Endothelial cell of umbilical vein (primary cell): ENCODE measurements around the gene PBXIP1. TPM values are rescaled to one million over a fixed set of nuclear protein-coding genes. Genes with fewer than 3 reads are reported as not detected.

ENCODE experiments used
- BruUV-seq: library from RNA; stranded (reverse); fragments of 400-500 nt; replicated peaks from 2 replicates; lab custom pipeline; 2021; lab: Mats Ljungman, UMichigan
- CTCF ChIA-PET: fragments of 300-600, 350-600 bp; sonication (Branson Sonifier 250); formaldehyde crosslinking; loops from one replicate; lab custom pipeline; 2021; ENCODE audit warnings: antibody characterized with exemption, inconsistent platforms; lab: Charles Lee
- POLR2A ChIA-PET: fragments of 300-600, 350-600 bp; sonication (Branson Sonifier 250); formaldehyde crosslinking; loops from one replicate; lab custom pipeline; 2021; ENCODE audit warnings: antibody characterized with exemption, inconsistent platforms; lab: Charles Lee
- DNase-seq: peaks from one replicate; pipeline ENCODE4 v3.0.0-alpha.2; 2011; ENCODE audit warnings: low read depth, low spot score
- FAIRE-seq: peaks from 2 replicates; lab custom pipeline; 2011; peaks lifted over from hg19 to GRCh38; lab: Jason Lieb, UNC
- H2AFZ ChIP-seq: 2 replicates; pipeline ENCODE4 v1.6.0; 2012; ENCODE audit warnings: low read depth, low read length, control low read depth, inconsistent platforms
- H3K27ac ChIP-seq: 2 replicates; pipeline ENCODE4 v1.5.1; 2011; ENCODE audit warnings: low read depth, mild to moderate bottlenecking, control low read depth, low read length, moderate library complexity; ENCODE audit not compliant: insufficient read depth
- H3K27me3 ChIP-seq, 2 experiments: 2 replicates each; pipeline versions ENCODE4 v1.6.0 to v1.6.1; 2011; ENCODE audit warnings: low read length in 2 of 2, mixed read lengths in 1 of 2; ENCODE audit not compliant: control insufficient read depth in 2 of 2, insufficient read depth in 2 of 2
- H3K36me3 ChIP-seq, 2 experiments: 2 replicates in 1 of 2; 3 replicates in 1 of 2; pipeline ENCODE4 v1.5.1; 2011; ENCODE audit warnings: low read length in 2 of 2, mild to moderate bottlenecking in 1 of 2, moderate library complexity in 1 of 2; ENCODE audit not compliant: control insufficient read depth in 2 of 2, insufficient read depth in 2 of 2; ENCODE audit errors: extremely low read depth in 1 of 2
- H3K4me1 ChIP-seq: 3 replicates; pipeline ENCODE4 v1.5.1; 2011; ENCODE audit warnings: mild to moderate bottlenecking, low read length; ENCODE audit not compliant: control insufficient read depth, insufficient read depth; ENCODE audit errors: extremely low read depth
- H3K4me2 ChIP-seq: 2 replicates; pipeline ENCODE4 v1.6.1; 2011; ENCODE audit warnings: low read length, control low read depth, mixed read lengths; ENCODE audit not compliant: insufficient read depth
- H3K4me3 ChIP-seq, 3 experiments: fragments of 200-600 bp in 1 of 3; sonication (generic), shearing (Covaris generic) in 1 of 3; replicated peaks in 1 of 3; 2 replicates each; pipeline ENCODE4 v1.5.1; 2011 to 2016; ENCODE audit warnings: control low read depth in 3 of 3, low read length in 3 of 3, mild to moderate bottlenecking in 2 of 3, inconsistent platforms in 1 of 3, low read depth in 1 of 3, moderate library complexity in 1 of 3; ENCODE audit not compliant: insufficient read depth in 1 of 3
- H3K79me2 ChIP-seq: 2 replicates; pipeline ENCODE4 v1.6.0; 2012; ENCODE audit warnings: low read length, inconsistent platforms; ENCODE audit not compliant: control insufficient read depth, insufficient read depth
- H3K9ac ChIP-seq: replicated peaks from 2 replicates; pipeline ENCODE3; 2011; ENCODE audit warnings: low read length, control low read depth; ENCODE audit not compliant: insufficient read depth; ENCODE audit errors: extremely low read depth
- H3K9me1 ChIP-seq: replicated peaks from 3 replicates; pipeline ENCODE4 v1.6.0; 2011; ENCODE audit warnings: mild to moderate bottlenecking, low read length; ENCODE audit not compliant: control insufficient read depth, insufficient read depth; ENCODE audit errors: extremely low read depth
- H3K9me3 ChIP-seq: replicated peaks from 2 replicates; pipeline ENCODE4 v1.5.1; 2012; ENCODE audit warnings: low read length, inconsistent platforms; ENCODE audit not compliant: control insufficient read depth, insufficient read depth
- H4K20me1 ChIP-seq: replicated peaks from 2 replicates; pipeline ENCODE3; 2011; ENCODE audit warnings: mild to moderate bottlenecking, low read length; ENCODE audit not compliant: control insufficient read depth, insufficient read depth; ENCODE audit errors: extremely low read depth
- CTCF ChIP-seq, 2 donors: IDR thresholded peaks; 1 replicate in 1 of 2; 2 replicates in 1 of 2; pipeline ENCODE4 v1.5.1; 2011; ENCODE audit warnings: low read length in 2 of 2, mild to moderate bottlenecking in 2 of 2, moderate library complexity in 2 of 2, control low read depth in 1 of 2, inconsistent platforms in 1 of 2, low read depth in 1 of 2; ENCODE audit not compliant: insufficient read depth in 1 of 2; ENCODE audit errors: extremely low read depth in 1 of 2
- EZH2 ChIP-seq: IDR thresholded peaks from 2 replicates; pipeline ENCODE4 v1.6.1; 2012; ENCODE audit warnings: borderline replicate concordance, low read depth, mild to moderate bottlenecking, moderate library complexity, low read length, inconsistent platforms; ENCODE audit not compliant: severe bottlenecking
- FOS ChIP-seq: IDR thresholded peaks from 2 replicates; pipeline ENCODE4 v1.6.1; 2011; ENCODE audit warnings: mild to moderate bottlenecking, low read length, moderate library complexity, borderline replicate concordance; ENCODE audit not compliant: insufficient read depth
- GATA2 ChIP-seq: IDR thresholded peaks from 2 replicates; pipeline ENCODE4 v1.7.0; 2011; ENCODE audit warnings: low read depth, mild to moderate bottlenecking, moderate library complexity, mixed read lengths, low read length; ENCODE audit not compliant: insufficient read length, insufficient read depth
- JUN ChIP-seq: IDR thresholded peaks from 2 replicates; pipeline ENCODE4 v1.6.1; 2011; ENCODE audit warnings: borderline replicate concordance, low read depth; ENCODE audit not compliant: insufficient read length, insufficient read depth
- MAX ChIP-seq: IDR thresholded peaks from 2 replicates; pipeline ENCODE4 v1.6.1; 2011; ENCODE audit not compliant: insufficient read depth, insufficient read length
- MYC ChIP-seq: IDR thresholded peaks from one replicate; pipeline ENCODE4 v1.6.1; 2011; ENCODE audit warnings: mild to moderate bottlenecking, low read depth, low read length
- POLR2A ChIP-seq: IDR thresholded peaks from 2 replicates; pipeline ENCODE4 v1.6.1; 2012; ENCODE audit warnings: low read depth, mild to moderate bottlenecking, control low read depth, low read length
- POLR2AphosphoS5 ChIP-seq: IDR thresholded peaks from 2 replicates; pipeline ENCODE4 v1.6.1; 2012; ENCODE audit warnings: low read depth, mild to moderate bottlenecking, control low read depth, low read length, moderate library complexity; ENCODE audit not compliant: insufficient read depth
- dilution Hi-C: fragments of 300-500 bp; cut with MboI; formaldehyde crosslinking; loops from one replicate; pipeline ENCODE4 v1.15.0; 2019; ENCODE audit warnings: low sequenced_read_pairs; ENCODE audit not compliant: extremely low pct_ligation_motif_present
- intact Hi-C: fragments of 100-400 bp; cut with micrococcal nuclease; formaldehyde crosslinking; loops from one replicate; pipeline ENCODE4 v1.10.0; 2022
- polyA plus RNA-seq, 4 experiments: library from polyadenylated mRNA; depleted of rRNA in 3 of 4; stranded (reverse) in 3 of 4; unstranded in 1 of 4; fragments of >200 nt; gene quantifications; 2 replicates each; pipeline versions ENCODE4 v1.2.1 to v1.2.3, GENCODE V29; 2011 to 2012; ENCODE audit warnings: missing spikeins in 1 of 4
- total RNA-seq: library from RNA; stranded (reverse); gene quantifications from 2 replicates; pipeline ENCODE4 v1.2.3, GENCODE V29; 2021

The PBXIP1 gene
- total and polyA plus RNA-seq, 2 donors (not counting 3 experiments of a cell fraction or from before 2014, with no cell fraction given) = 49.4 to 54.7 TPM

GRCh38 chr1:154963643-154964042 is 7.7 kb upstream of the PBXIP1 start:
- FAIRE-seq (no peak), DNase-seq (no peak)
- Histone ChIP-seq H3K4me3 (no peak overlapping the region), H3K4me1 (peaks cover 48% of the 10 kb centered on the region), H3K27me3 (no peaks in the 10 kb centered on the region), H3K9me3 (no peaks in the 10 kb centered on the region), H3K9ac (no peak overlapping the region), H3K9me1 (no peaks in the 10 kb centered on the region), H3K27ac (no peak overlapping the region), H4K20me1 (no peaks in the 10 kb centered on the region), H3K4me2 (no peak overlapping the region), H3K36me3 (peaks cover 19 to 45% of the 10 kb centered on the region in 2 experiments), H2AFZ (no peak overlapping the region), H3K79me2 (peaks cover 48% of the 10 kb centered on the region)
- TF ChIP-seq POLR2AphosphoS5 = no peak
- no peak for TF ChIP-seq MYC
- TF ChIP-seq POLR2A = no peak
- no peak for TF ChIP-seq GATA2
- TF ChIP-seq FOS = no peak
- TF ChIP-seq MAX = no peak
- no TSS peak for BruUV-seq
- POLR2A ChIA-PET = no interaction called here
- dilution Hi-C loops (no loop called here), intact Hi-C loops (no loop called here)
- CTCF ChIA-PET = interaction anchor here (1.0 to 4.0 kb wide), 2 partner anchors 31 to 35 kb away, joined by 3 to 48 read pairs; partner anchors contain the start of gene LENEP

GRCh38 chr1:154962795-154963330 is 7.0 kb upstream of the PBXIP1 start:
- no TSS peak for BruUV-seq
- peaks cover 40% of the 10 kb centered on the region for H3K4me1 ChIP-seq
- no peak overlapping the region for H2AFZ ChIP-seq
- H3K27me3 ChIP-seq = no peaks in the 10 kb centered on the region
- FAIRE-seq = no peak
- H3K9me1 ChIP-seq = no peaks in the 10 kb centered on the region
- no peak for TF ChIP-seq MAX
- TF ChIP-seq JUN = no peak
- TF ChIP-seq CTCF (IDR thresholded peaks at IDR 0.05; ENCODE audit: extremely low read depth in 1 of 2, insufficient read depth in 1 of 2, low read depth in 1 of 2, low read length in 2 of 2) = no peak
- TF ChIP-seq POLR2A = no peak
- TF ChIP-seq MYC = no peak
- TF ChIP-seq POLR2AphosphoS5 = no peak
- TF ChIP-seq EZH2 = no peak
- TF ChIP-seq GATA2 = no peak
- TF ChIP-seq FOS = no peak
- peaks cover 40% of the 10 kb centered on the region for H3K79me2 ChIP-seq
- no peak for DNase-seq
- ChIA-PET POLR2A (no interaction called here), CTCF (interaction anchor here (1.0 to 4.0 kb wide), 5 partner anchors 7 to 36 kb away, joined by 3 to 48 read pairs (median 30); partner anchors contain the start of genes LENEP and SHC1)
- H3K9me3 ChIP-seq = no peaks in the 10 kb centered on the region
- peak overlapping the region; percentile 86 for H3K4me2 ChIP-seq
- H3K27ac ChIP-seq = no peak overlapping the region
- no peaks in the 10 kb centered on the region for H4K20me1 ChIP-seq
- H3K4me3 ChIP-seq = no peak overlapping the region
- peak overlapping the region; percentile 83 for H3K9ac ChIP-seq
- peaks cover 19 to 47% of the 10 kb centered on the region in 2 experiments for H3K36me3 ChIP-seq
- intact Hi-C loops (loop anchor here (1.0 kb wide), 1 partner anchor 20 kb away; the partner anchor contains the start of gene FLAD1), dilution Hi-C loops (no loop called here)
